Ascending aorta (tissue), 2 donors: Measurements from ENCODE around the gene AMPD3. TPM values are rescaled to one million over a fixed set of nuclear protein-coding genes. Genes with fewer than 3 reads are reported as not detected.
A peak's percentile ranks its signal among the peaks of the same experiment; 100 is the strongest.

Experiments used
- DNase-seq, 2 donors: peaks; one replicate each; pipeline ENCODE4 v3.0.0-alpha.2; 2019; ENCODE audit warnings: low spot score in 2 of 2
- H3K27ac ChIP-seq, 2 donors: fragments of 200-600 bp; sonication (generic); one replicate each; pipeline ENCODE4 v1.5.1; 2016 to 2017; ENCODE audit warnings: mild to moderate bottlenecking in 1 of 2
- H3K27me3 ChIP-seq: fragments of 200-600 bp; sonication (generic); one replicate; pipeline ENCODE4 v1.5.1; 2017
- H3K36me3 ChIP-seq, 2 donors: fragments of 200-600 bp; sonication (generic); one replicate each; pipeline ENCODE4 v1.5.1; 2016
- H3K4me1 ChIP-seq, 2 donors: fragments of 200-600 bp; sonication (generic); one replicate each; pipeline ENCODE4 v1.5.1; 2016 to 2017; ENCODE audit warnings: mild to moderate bottlenecking in 1 of 2
- H3K4me3 ChIP-seq, 2 donors: fragments of 200-600 bp; sonication (generic); one replicate each; pipeline ENCODE4 v1.5.1; 2016 to 2017; ENCODE audit warnings: mild to moderate bottlenecking in 1 of 2
- H3K9me3 ChIP-seq, 2 donors: fragments of 200-600 bp; sonication (generic); one replicate each; pipeline ENCODE4 v1.5.1; 2016
- CTCF ChIP-seq, 3 experiments: fragments of 200-600 bp in 2 of 3; fragments of 450-650 bp in 1 of 3; sonication (generic) in 2 of 3; IDR thresholded peaks; one replicate each; pipeline ENCODE4 v1.5.1; 2016 to 2019; ENCODE audit warnings: antibody characterized with exemption in 3 of 3, mild to moderate bottlenecking in 1 of 3, moderate library complexity in 1 of 3
- intact Hi-C: fragments of 100-400 bp; cut with DNase I; formaldehyde crosslinking; loops from one replicate; pipeline ENCODE4 v1.15.1; 2023
- total RNA-seq: library from RNA; depleted of rRNA; stranded (reverse); fragments of >200 nt; gene quantifications from one replicate; pipeline ENCODE4 v1.1.0, GENCODE V29; 2016

The AMPD3 gene
- total RNA-seq, 1 donor from 2014 or later: 2.3 TPM

GRCh38 chr11:10451426-10452116 lies 3.5 kb upstream of the AMPD3 start:
- intact Hi-C loops: no loop called here
- DNase-seq: no peak
- Histone ChIP-seq H3K27ac (no peak overlapping the region), H3K9me3 (no peaks in the 10 kb centered on the region), H3K4me3 (peak overlapping the region; percentile 73), H3K27me3 (no peaks in the 10 kb centered on the region), H3K36me3 (no peaks in the 10 kb centered on the region), H3K4me1 (peaks cover 0 to 5% of the 10 kb centered on the region in 2 donors)
- TF ChIP-seq CTCF (IDR thresholded peaks at IDR 0.05): no peak

GRCh38 chr11:10452211-10452767 lies 2.8 kb upstream of the AMPD3 start:
- Histone ChIP-seq H3K36me3 (no peaks in the 10 kb centered on the region), H3K27ac (no peak overlapping the region), H3K27me3 (no peaks in the 10 kb centered on the region), H3K4me1 (peaks cover 0 to 5% of the 10 kb centered on the region in 2 donors), H3K4me3 (no peak overlapping the region), H3K9me3 (no peaks in the 10 kb centered on the region)
- no peak for TF ChIP-seq CTCF (IDR thresholded peaks at IDR 0.05)
- DNase-seq: no peak
- intact Hi-C loops: no loop called here

GRCh38 chr11:10453261-10453660 lies 1.8 kb upstream of the AMPD3 start:
- TF ChIP-seq CTCF (IDR thresholded peaks at IDR 0.05): no peak
- intact Hi-C loops: no loop called here
- Histone ChIP-seq H3K36me3 (no peaks in the 10 kb centered on the region), H3K27ac (no peak overlapping the region), H3K4me1 (peaks cover 0 to 5% of the 10 kb centered on the region in 2 donors), H3K27me3 (no peaks in the 10 kb centered on the region), H3K9me3 (no peaks in the 10 kb centered on the region), H3K4me3 (no peak overlapping the region)
- DNase-seq: no peak

GRCh38 chr11:10455637-10456487 lies 798 bp downstream of the AMPD3 start:
- peaks cover 0 to 5% of the 10 kb centered on the region in 2 donors for H3K4me1 ChIP-seq
- no peaks in the 10 kb centered on the region for H3K9me3 ChIP-seq
- H3K27ac ChIP-seq: peak overlapping the region; percentile 3 to 29
- H3K4me3 ChIP-seq: peak overlapping the region; percentile 37 to 38
- no peaks in the 10 kb centered on the region for H3K27me3 ChIP-seq
- DNase-seq: peak in 1 of 2 donors; percentile 22
- H3K36me3 ChIP-seq: no peaks in the 10 kb centered on the region
- intact Hi-C loops: no loop called here
- no peak for TF ChIP-seq CTCF (IDR thresholded peaks at IDR 0.05)

GRCh38 chr11:10456519-10456918 lies 1.5 kb downstream of the AMPD3 start:
- intact Hi-C loops: no loop called here
- no peak for TF ChIP-seq CTCF (IDR thresholded peaks at IDR 0.05)
- Histone ChIP-seq H3K4me1 (peaks cover 0 to 5% of the 10 kb centered on the region in 2 donors), H3K9me3 (no peaks in the 10 kb centered on the region), H3K4me3 (peak overlapping the region; percentile 37 to 38), H3K27me3 (no peaks in the 10 kb centered on the region), H3K36me3 (no peaks in the 10 kb centered on the region), H3K27ac (peak overlapping the region; percentile 3 to 29)
- DNase-seq: no peak
